HL-60 (cell line): ENCODE data around the gene SLITRK1.

Experiments
- DNase-seq, 2 experiments: peaks; one replicate each; pipeline ENCODE4 v3.0.0-alpha.2; 2010 to 2020; ENCODE audit warnings: low read depth in 1 of 2, low spot score in 1 of 2
- H3K27ac ChIP-seq: fragments of 250-450 bp; sonication (Bioruptor Pico); replicated peaks from 2 replicates; pipeline ENCODE4 v1.5.1; 2020; ENCODE audit warnings: mild to moderate bottlenecking, moderate library complexity
- H3K27me3 ChIP-seq: fragments of 250-450 bp; sonication (Bioruptor Pico); 2 replicates; pipeline ENCODE4 v1.5.1; 2021; ENCODE audit warnings: mild to moderate bottlenecking, moderate library complexity; ENCODE audit not compliant: insufficient read depth, poor library complexity, severe bottlenecking
- H3K4me3 ChIP-seq: replicated peaks from 2 replicates; pipeline ENCODE4 v1.5.1; 2011; ENCODE audit warnings: mild to moderate bottlenecking, control low read depth, low read length; ENCODE audit not compliant: insufficient read depth
- CTCF ChIP-seq: IDR thresholded peaks from one replicate; pipeline ENCODE4 v1.5.1; 2011; ENCODE audit warnings: low read length, control low read depth, inconsistent platforms; ENCODE audit not compliant: insufficient read depth
- GABPA ChIP-seq: IDR thresholded peaks from 2 replicates; pipeline ENCODE4 v1.6.1; 2012; ENCODE audit warnings: low read depth
- POLR2AphosphoS5 ChIP-seq: IDR thresholded peaks from 2 replicates; pipeline ENCODE4 v1.6.1; 2012; ENCODE audit warnings: low read depth
- REST ChIP-seq: IDR thresholded peaks from 2 replicates; pipeline ENCODE4 v1.6.1; 2012; ENCODE audit warnings: low read depth; ENCODE audit not compliant: insufficient replicate concordance
- SPI1 ChIP-seq: IDR thresholded peaks from 2 replicates; pipeline ENCODE4 v1.6.1; 2012; ENCODE audit warnings: low read depth, mild to moderate bottlenecking, borderline replicate concordance

SLITRK1 gene

GRCh38 chr13:83884141-83884540 lies 1.9 kb upstream of the SLITRK1 start:
- Histone ChIP-seq H3K27me3 (peaks cover 13% of the 10 kb centered on the region), H3K4me3 (no peak overlapping the region), H3K27ac (no peak overlapping the region)
- TF ChIP-seq REST (no peak), CTCF (no peak), GABPA (no peak), POLR2AphosphoS5 (no peak), SPI1 (no peak)
- DNase-seq, result no peak

GRCh38 chr13:83883061-83883523 lies 818 bp upstream of the SLITRK1 start:
- TF ChIP-seq CTCF, result no peak
- TF ChIP-seq REST, result no peak
- TF ChIP-seq POLR2AphosphoS5, result no peak
- no peak for TF ChIP-seq GABPA
- no peak for TF ChIP-seq SPI1
- Histone ChIP-seq H3K4me3 (no peak overlapping the region), H3K27me3 (peaks cover 19% of the 10 kb centered on the region), H3K27ac (no peak overlapping the region)
- DNase-seq, result no peak

GRCh38 chr13:83882606-83882959 lies 309 bp upstream of the SLITRK1 start:
- no peak for DNase-seq
- no peak overlapping the region for H3K4me3 ChIP-seq
- TF ChIP-seq SPI1 (no peak), REST (no peak), CTCF (no peak)
- no peak overlapping the region for H3K27ac ChIP-seq
- peaks cover 19% of the 10 kb centered on the region for H3K27me3 ChIP-seq
